Esophagus muscularis mucosa (tissue), 4 donors: ENCODE results near the gene NLK. TPM values are rescaled to one million over a fixed set of nuclear protein-coding genes. Genes with fewer than 3 reads are reported as not detected.

Experiments
- DNase-seq: peaks from one replicate; pipeline ENCODE4 v3.0.0-alpha.2; 2017; ENCODE audit errors: extremely low spot score
- H3K27ac ChIP-seq, 4 donors: fragments of 200-600 bp; sonication (generic); replicated peaks in 1 of 4; 1 replicate in 3 of 4; 2 replicates in 1 of 4; pipeline ENCODE4 v1.5.1; 2016 to 2019; ENCODE audit warnings: mild to moderate bottlenecking in 1 of 4
- H3K27me3 ChIP-seq, 4 donors: fragments of 200-600 bp; sonication (generic); one replicate each; pipeline versions ENCODE4 v1.5.1 to v1.6.0; 2016 to 2019
- H3K36me3 ChIP-seq, 4 donors: fragments of 200-600 bp; sonication (generic); one replicate each; pipeline ENCODE4 v1.5.1; 2016 to 2019
- H3K4me1 ChIP-seq, 4 donors: fragments of 200-600 bp; sonication (generic); one replicate each; pipeline ENCODE4 v1.5.1; 2016 to 2019
- H3K4me3 ChIP-seq, 4 donors: fragments of 200-600 bp; sonication (generic); 1 replicate in 2 of 4; 2 replicates in 2 of 4; pipeline ENCODE4 v1.5.1; 2016 to 2019; ENCODE audit warnings: mild to moderate bottlenecking in 4 of 4, moderate library complexity in 1 of 4
- H3K9me3 ChIP-seq, 4 donors: fragments of 200-600 bp; sonication (generic); 1 replicate in 3 of 4; 2 replicates in 1 of 4; pipeline ENCODE4 v1.5.1; 2016 to 2019
- CTCF ChIP-seq, 3 experiments: fragments of 200-600 bp in 2 of 3; fragments of 450-650 bp in 1 of 3; sonication (generic) in 2 of 3; IDR thresholded peaks; one replicate each; pipeline ENCODE4 v1.5.1; 2017 to 2019; ENCODE audit warnings: antibody characterized with exemption in 3 of 3, mild to moderate bottlenecking in 2 of 3, moderate library complexity in 1 of 3
- EP300 ChIP-seq: sonication (generic); formaldehyde crosslinking; IDR thresholded peaks from one replicate; pipeline ENCODE4 v1.6.1; 2017; ENCODE audit warnings: antibody characterized with exemption
- POLR2A ChIP-seq: fragments of 450-650 bp; IDR thresholded peaks from one replicate; pipeline ENCODE4 v1.6.1; 2017; ENCODE audit warnings: antibody characterized with exemption, moderate library complexity, mild to moderate bottlenecking, low read depth
- POLR2AphosphoS5 ChIP-seq, 2 donors: sonication (generic); formaldehyde crosslinking; IDR thresholded peaks; one replicate each; pipeline ENCODE4 v1.6.1; 2017; ENCODE audit warnings: antibody characterized with exemption in 2 of 2
- WGBS: methylation state at CpG from one replicate; pipeline ENCODE4 v1.1.5; 2018; 5-methylcytosine and 5-hydroxymethylcytosine counted together
- intact Hi-C: fragments of 100-400 bp; cut with DNase I; formaldehyde crosslinking; loops from one replicate; pipeline ENCODE4 v1.15.1; 2023
- total RNA-seq, 4 donors: library from RNA; depleted of rRNA; stranded (reverse); fragments of >200 nt; gene quantifications; one replicate each; pipeline versions ENCODE4 v1.1.0 to v1.2.1, GENCODE V29; 2016

NLK gene
- total RNA-seq, 4 donors from 2014 or later, result 10.1 to 16.2 (median 12.6) TPM

GRCh38 chr17:28085766-28086165, 43.3 kb downstream of the NLK start:
- intact Hi-C loops, result no loop called here
- Histone ChIP-seq H3K4me1 (peaks cover 8 to 21% (median 10%) of the 10 kb centered on the region in 4 donors), H3K4me3 (no peak overlapping the region), H3K27me3 (no peaks in the 10 kb centered on the region), H3K36me3 (no peaks in the 10 kb centered on the region), H3K27ac (no peak overlapping the region), H3K9me3 (no peaks in the 10 kb centered on the region)
- TF ChIP-seq EP300 (no peak), CTCF (IDR thresholded peaks at IDR 0.05) (no peak), POLR2AphosphoS5 (IDR thresholded peaks at IDR 0.05) (no peak), POLR2A (no peak)
- DNase-seq, result no peak
- 95% methylated on average over 2 of the region's 2 CpGs for WGBS

GRCh38 chr17:28086519-28086918, 44.0 kb downstream of the NLK start:
- H3K36me3 ChIP-seq, result no peaks in the 10 kb centered on the region
- no peaks in the 10 kb centered on the region for H3K27me3 ChIP-seq
- no peak overlapping the region for H3K27ac ChIP-seq
- TF ChIP-seq EP300 (no peak), POLR2AphosphoS5 (IDR thresholded peaks at IDR 0.05) (no peak), POLR2A (no peak), CTCF (IDR thresholded peaks at IDR 0.05) (no peak)
- WGBS, result 98% methylated on average over 4 of the region's 4 CpGs
- DNase-seq, result no peak
- intact Hi-C loops, result no loop called here
- peaks cover 8 to 18% (median 10%) of the 10 kb centered on the region in 4 donors for H3K4me1 ChIP-seq
- H3K4me3 ChIP-seq, result no peak overlapping the region
- no peaks in the 10 kb centered on the region for H3K9me3 ChIP-seq

- no peak overlapping the region for H3K4me3 ChIP-seq
Observed at GRCh38 chr17:28087743-28088142, 45.3 kb downstream of the NLK start.

GRCh38 chr17:28090551-28090950, 48.1 kb downstream of the NLK start:
- 92% methylated on average over 4 of the region's 4 CpGs for WGBS
- TF ChIP-seq EP300 (no peak), POLR2AphosphoS5 (IDR thresholded peaks at IDR 0.05) (no peak), CTCF (IDR thresholded peaks at IDR 0.05) (no peak), POLR2A (no peak)
- intact Hi-C loops, result no loop called here
- Histone ChIP-seq H3K27me3 (no peaks in the 10 kb centered on the region), H3K4me3 (no peak overlapping the region), H3K27ac (no peak overlapping the region), H3K9me3 (no peaks in the 10 kb centered on the region), H3K4me1 (no peaks in the 10 kb centered on the region), H3K36me3 (no peaks in the 10 kb centered on the region)
- DNase-seq, result no peak

More at GRCh38 chr17:28087743-28088142, 45.3 kb downstream of the NLK start:
- intact Hi-C loops, result no loop called here
- Histone ChIP-seq H3K36me3 (no peaks in the 10 kb centered on the region), H3K9me3 (no peaks in the 10 kb centered on the region), H3K27ac (no peak overlapping the region), H3K27me3 (no peaks in the 10 kb centered on the region), H3K4me1 (peaks cover 0 to 6% (median 2%) of the 10 kb centered on the region in 4 donors)
- no peak for DNase-seq
- TF ChIP-seq POLR2AphosphoS5 (IDR thresholded peaks at IDR 0.05) (no peak), EP300 (no peak), CTCF (IDR thresholded peaks at IDR 0.05) (no peak)

GRCh38 chr17:28092088-28092487, 49.6 kb downstream of the NLK start:
- no peaks in the 10 kb centered on the region for H3K27me3 ChIP-seq
- TF ChIP-seq POLR2AphosphoS5 (IDR thresholded peaks at IDR 0.05) (no peak), EP300 (no peak), POLR2A (no peak), CTCF (IDR thresholded peaks at IDR 0.05) (no peak)
- H3K9me3 ChIP-seq, result no peaks in the 10 kb centered on the region
- no peak for DNase-seq
- no peaks in the 10 kb centered on the region for H3K36me3 ChIP-seq
- peaks cover 0 to 8% (median 2%) of the 10 kb centered on the region in 4 donors for H3K4me1 ChIP-seq
- H3K27ac ChIP-seq, result no peak overlapping the region
- no peak overlapping the region for H3K4me3 ChIP-seq
- intact Hi-C loops, result no loop called here
- 91% methylated on average over 1 of the region's 1 CpG for WGBS
